NCI-H1105 treated with DMSO at 0.1 percent for 48 hours (cell line): ENCODE data around the gene TMEM267.
A peak's percentile ranks its signal among the peaks of the same experiment; 100 is the strongest.
"Not testable (repeated sequence)": the region's sequence is repeated elsewhere in the genome, so short reads cannot be mapped to it uniquely, and the experiment has no call there.

Source experiments
- DNase-seq: peaks from one replicate; lab custom pipeline; 2025; lab: John Stamatoyannopoulos, UW

TMEM267 gene, protein sequence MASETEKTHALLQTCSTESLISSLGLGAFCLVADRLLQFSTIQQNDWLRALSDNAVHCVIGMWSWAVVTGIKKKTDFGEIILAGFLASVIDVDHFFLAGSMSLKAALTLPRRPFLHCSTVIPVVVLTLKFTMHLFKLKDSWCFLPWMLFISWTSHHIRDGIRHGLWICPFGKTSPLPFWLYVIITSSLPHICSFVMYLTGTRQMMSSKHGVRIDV

DNA sequence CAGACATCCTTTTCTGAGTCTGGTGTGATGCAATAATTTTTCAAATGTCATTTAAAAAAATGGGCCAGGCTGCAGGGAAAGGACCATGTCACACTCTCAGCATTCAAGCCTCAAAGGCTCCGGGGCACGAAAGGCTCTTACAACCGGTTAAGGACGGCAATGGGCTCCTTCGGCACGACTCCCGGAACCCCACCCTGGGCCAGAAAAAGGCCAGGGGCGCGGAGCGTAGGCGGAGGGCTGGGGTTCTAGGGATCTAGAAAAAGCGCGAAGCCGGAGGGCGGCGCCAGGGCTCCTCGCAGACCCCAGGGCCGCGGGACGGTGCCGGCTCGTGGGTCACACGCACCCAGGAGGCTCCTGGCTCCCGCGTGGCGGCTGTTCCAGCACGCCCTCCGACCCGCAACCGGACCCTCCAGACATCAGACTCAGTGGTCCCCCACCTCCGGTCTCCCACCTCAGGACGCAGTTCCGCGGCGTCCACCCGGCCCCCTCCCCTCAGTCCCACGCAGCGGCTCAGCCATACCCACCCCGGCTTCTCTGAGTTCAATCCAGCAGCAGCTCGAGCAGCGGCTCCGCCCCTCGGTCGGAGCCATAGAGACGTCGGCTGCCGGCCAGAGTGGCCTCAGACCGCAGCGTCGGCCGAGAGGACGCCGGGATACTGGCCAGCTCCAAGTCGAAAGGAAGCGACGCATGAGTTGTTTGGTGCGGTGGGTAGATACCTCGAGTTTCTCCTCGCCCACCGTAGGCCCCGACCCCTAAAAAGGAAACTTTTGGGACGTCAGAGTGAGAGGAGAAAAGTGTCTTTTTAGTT, at the start of gene TMEM267:
Gene TMEM267, minus strand, starts transcription at position 568 of the 808 bp plus-strand sequence. CDS start 29,896 bp downstream, outside the sequence.
- DNase-seq: peak; percentile 93

DNA sequence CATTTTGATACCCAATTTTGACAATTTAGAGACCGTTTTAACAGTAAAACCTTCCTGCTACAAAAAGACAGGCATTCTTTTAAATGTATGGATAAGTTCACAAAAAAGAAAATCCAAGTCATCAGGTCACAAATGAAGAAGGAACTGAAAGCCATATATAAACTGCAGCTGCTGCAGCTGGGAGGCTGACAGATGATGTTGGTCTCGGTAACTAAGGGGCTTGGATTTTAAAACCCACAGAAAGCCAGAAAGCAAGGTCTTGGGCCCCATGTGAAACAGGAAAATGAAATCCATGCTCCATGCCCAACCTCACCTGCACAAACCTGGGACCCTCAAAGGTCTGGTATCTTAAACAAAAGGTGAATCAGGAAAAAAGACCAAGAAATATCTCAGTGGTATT, 47.0 kb upstream of the TMEM267 start:
- no peak for DNase-seq

DNA sequence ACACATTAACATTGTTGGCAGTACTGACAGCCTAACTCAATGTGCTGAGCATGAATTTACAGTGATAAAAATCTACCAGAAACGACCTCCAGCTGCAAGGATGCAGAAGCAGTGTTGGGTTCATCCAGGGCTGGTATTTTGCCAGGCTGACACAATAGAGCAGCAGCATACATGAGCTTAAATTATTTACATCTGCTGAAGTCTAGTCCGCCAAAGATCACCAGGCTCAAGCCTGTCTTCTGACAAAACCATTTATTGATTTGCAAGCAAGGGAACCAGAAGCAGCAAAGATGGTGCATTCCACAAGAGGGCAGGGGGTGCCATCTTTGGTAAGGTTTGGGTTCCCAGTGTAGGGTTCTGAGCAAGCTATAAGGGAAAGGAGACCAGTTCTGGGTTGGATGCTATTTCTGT, 40.0 kb upstream of the TMEM267 start:
- DNase-seq: no peak

DNA sequence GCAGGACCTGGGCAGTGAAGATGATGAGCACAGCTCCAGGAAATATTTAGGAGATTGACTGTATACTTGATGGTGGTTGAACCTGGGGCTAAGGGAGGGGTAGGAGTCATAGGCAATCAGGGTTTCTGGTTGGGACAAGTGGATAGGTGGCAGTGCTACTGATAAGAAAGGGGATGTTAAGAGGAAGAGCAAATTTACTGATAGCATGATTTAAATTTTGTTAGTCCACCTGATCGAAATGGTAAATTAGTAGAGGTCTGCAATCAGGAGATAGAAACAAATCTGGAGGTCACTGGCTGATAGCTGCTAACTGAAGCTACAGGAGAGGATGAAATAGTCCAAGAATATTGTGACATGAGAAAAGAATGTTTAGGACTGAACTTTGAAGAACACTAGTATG, 37.0 kb upstream of the TMEM267 start:
- no peak for DNase-seq

DNA sequence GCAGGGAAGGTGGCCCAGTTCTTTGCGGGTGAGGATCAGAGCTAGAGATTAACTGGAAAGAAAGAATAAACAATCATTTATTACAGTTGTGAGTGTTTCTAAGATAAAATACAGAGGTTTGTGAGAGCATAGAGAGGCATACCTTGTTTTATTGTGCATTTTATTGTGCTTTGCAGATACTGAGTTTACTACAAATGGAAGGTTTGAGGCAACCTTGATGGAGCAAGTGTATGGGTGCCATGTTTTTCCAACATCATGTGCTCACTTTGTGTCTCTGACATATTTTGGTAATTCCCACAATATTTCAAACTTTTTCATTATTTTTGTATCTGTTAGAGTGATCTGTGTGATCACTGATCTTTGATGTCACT, 32.0 kb upstream of the TMEM267 start:
- no peak for DNase-seq

DNA sequence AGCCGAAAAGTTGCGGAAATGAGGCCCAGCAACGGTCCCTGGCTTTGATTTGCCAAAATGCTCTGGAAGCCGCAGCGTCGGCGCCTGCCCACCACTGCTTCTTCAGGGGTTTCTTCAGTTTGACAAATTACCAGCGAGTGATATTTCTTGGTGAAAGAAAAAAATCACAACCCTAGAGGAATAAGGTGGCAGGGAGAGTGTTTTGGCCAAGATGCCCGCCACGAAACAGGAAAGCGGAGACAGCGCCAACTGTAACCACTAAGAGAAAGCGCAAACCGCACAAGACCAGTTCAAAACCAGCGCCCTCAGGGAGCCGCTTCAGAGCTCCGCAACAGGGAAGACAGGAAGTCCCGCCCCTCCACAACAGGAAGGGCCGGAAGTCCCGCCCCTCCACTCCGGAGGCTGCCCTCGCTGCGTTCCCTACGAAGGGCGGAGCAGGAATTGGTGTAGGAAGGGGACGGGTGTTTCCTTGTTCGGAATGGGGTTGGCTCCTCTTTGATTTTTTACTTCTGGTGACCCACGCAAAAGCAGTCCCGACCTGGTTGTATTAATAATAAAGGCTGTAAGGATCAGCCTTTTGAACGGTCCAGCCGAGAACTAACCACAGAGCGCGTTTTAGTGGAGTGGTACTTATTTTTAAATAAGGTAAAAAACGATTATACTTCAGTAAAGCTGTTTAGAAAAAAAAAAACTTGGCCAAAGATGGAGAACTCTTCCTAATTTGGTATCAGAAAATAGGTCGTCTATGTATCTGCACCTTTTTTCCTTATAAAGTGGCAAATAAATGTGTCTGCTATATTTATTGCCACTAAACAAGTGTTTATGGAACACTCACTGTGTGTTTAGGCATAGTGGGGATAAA, 31.4 kb upstream of the TMEM267 start, which contains the start of gene C5orf34:
Gene C5orf34, minus strand, starts transcription at position 333 of the 862 bp plus-strand sequence. CDS start 5,809 bp downstream, outside the sequence.
- peak; percentile 95 for DNase-seq

DNA sequence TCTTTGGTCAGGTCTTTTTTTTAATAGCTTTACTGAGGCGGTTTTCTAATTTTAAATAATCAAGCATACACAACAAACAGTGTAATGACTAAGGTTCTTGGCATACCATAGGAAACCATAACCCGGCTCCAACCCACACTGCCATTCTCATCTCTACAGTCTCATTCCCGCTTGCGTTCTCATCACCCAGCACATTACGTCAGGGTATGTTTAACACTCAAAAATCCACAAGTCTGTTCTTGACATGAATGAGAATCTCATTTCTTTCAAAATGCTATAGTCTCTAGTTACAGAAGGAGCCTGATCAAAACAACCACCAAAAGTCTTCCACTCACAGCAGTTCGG, 30.8 kb upstream of the TMEM267 start:
- DNase-seq: peak; percentile 58

DNA sequence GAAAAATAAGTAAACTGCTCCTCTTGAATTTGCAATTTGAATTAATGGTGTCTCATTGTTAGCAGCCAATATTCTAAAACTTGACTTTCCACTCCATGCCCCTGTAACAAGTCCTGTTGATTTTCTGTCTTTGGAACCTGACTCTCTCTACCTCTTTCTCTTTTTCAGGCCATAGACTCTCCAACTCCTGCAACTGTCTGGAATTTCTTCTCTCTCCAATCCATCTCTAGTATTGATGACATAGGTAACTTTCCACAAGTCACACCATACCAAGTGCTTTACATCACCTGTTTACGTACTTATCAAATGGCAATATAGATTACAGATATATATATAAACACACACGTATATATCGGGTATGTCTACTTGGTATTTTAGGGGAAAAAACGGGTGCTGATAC, 30.4 kb upstream of the TMEM267 start:
- no peak for DNase-seq

DNA sequence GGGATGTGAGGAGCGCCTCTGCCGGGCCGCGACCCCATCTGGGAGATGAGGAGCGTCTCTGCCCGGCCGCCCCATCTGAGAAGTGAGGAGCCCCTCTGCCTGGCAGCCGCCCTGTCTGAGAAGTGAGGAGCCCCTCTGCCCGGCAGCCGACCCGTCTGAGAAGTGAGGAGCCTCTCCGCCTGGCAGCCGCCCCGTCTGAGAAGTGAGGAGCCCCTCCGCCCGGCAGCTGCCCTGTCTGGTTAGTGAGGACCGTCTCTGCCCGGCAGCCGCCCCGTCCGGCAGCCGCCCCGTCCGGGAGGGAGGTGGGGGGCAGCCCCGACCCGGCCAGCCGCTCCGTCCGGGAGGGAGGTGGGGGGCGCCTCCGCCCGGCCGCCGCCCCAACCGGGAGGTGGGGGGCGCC, 27.4 kb upstream of the TMEM267 start:
- DNase-seq: not testable (repeated sequence)

DNA sequence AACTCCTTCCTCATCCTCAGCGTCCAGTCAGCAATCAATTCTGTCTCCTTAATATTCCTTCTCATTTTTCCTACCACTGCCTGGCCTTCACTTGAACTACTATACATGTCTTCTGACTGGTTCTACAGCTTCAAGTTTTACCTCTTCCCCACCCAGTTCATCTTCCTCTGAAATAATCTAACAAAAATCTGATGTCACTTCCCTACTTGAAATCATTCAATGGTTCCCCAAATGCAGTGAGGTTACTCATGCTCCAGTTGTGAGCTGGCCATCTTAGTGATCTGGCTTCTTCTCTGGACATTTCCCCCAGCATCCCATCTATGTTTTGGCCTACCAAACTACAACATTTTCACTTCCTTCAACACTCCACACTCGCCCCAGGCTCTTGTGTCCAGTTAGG, 14.9 kb upstream of the TMEM267 start:
- DNase-seq: no peak

DNA sequence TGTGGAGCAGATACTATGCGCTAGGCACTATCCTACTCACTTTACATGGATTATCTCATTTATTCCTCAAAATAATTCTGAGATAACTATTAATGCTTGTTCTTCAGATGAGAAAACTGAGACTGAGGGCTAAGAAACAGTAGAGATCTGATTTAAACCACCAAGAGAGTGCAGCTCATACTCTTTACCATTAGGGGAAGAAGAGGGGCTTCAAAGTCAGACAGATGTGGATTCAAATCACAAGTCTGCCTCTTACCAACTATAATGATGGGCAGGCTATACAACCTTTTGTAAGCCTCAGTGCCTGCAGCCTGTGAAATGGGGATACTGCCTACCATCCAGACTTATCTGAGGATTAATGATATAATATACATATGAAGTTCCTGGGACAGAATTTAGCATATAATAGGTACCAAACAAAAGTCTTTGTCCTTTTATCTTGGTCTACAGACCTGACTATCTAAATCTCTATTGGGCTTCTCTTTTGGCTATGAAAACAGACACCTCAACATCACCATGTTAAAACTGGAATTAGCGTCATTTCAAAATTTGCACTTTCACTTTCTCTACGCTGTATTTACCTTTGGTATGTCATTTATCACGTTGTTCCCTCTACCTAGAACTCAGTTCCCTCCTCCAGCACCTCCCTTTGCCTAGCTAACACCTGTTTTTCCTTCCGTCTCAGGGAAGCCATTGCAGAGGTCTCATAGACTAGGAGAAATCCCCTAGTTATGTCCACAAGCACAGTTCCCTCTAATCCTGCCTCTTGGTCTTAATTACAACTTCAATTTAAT, 13.8 kb upstream of the TMEM267 start:
- no peak for DNase-seq

DNA sequence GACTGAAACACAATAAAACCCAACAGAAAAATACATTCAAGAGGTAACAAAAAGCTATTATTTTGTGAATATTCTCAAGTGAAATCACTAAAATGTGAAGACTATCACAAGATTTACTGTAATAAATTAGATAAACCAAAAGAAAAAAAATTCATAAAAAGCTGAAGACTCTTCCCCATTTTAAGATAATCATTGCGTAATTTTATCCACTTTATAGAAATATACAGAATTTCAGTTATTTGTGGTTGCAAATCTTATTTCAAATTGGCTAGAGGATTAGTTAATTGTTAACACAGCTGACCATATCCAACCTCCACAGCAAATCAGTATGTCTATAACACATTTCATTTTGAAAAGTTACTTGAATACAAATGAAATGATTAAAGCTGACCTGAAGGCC, 7.7 kb upstream of the TMEM267 start:
- no peak for DNase-seq

DNA sequence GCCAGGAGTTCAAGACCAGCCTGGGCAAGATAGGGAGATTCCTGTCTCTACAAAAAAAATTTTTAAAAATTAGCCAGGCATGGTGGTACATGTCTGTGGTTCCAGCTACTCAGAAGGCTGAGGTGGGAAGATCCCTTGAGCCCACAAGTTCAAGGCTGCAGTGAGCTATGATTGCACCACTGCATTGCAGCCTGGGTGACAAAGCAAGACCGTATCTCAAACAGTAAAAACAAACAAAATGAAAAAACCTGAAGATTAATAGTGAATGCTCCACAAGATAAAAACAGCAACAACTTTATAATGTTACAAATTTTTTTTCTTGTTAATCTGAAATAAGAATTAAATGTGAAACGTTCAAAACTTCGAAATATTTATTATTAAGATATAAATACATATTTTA, 2.7 kb upstream of the TMEM267 start:
- DNase-seq: no peak

DNA sequence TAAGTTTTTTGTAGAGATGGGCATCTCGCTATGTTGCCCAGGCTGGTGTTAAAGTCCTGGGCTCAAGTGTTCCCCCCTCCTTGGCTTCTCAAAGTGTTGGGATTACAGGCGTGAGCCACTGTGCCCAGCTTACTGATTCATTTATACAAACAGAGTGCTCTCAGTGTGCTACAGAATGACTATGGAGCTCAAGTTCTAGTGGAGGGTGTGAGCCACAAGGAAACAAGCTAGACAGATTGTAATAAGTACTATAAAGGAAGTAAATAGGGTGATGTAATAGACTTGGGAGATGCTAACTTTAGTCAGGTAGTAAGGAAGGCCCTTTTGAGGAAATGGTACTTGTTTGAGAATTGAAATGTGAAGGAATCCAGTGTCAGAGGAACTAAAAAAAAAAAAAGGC, 1.7 kb upstream of the TMEM267 start:
- DNase-seq: no peak

DNA sequence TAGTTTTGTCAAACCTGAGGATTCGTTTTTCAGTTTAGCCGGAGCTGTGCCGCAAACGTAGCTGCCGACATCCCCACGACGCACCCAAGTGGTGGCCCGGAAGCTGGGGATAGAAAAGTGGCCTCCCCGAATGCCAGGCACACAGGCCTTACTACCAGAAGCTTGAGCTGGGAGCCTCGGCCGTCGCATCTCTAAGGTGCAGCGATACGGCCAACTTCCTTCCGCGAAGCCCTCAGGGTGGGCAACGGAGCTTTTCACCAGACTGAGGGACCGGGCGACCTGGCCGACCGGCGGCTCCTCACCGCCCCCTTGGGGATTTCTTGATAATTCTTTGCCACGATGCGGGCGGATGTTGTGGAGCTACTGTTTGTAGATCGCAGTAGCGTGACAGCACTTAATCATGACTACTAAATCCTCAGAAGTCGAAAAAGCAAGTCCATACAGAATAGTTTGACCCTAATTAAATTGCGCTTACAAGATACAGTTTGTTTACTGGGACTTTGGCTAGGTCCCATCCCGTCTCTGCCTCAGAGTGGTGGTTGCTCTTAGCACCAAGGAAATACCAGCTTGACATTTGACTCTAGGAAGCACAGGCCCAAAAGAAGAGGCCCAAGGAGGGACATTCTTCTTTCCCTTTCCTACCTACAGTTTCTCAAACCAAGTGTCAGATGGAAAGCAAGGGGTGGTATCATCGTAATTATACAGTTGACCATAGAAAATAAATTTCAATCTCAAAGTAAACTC, 613 bp upstream of the TMEM267 start:
- DNase-seq: peak; percentile 83

DNA sequence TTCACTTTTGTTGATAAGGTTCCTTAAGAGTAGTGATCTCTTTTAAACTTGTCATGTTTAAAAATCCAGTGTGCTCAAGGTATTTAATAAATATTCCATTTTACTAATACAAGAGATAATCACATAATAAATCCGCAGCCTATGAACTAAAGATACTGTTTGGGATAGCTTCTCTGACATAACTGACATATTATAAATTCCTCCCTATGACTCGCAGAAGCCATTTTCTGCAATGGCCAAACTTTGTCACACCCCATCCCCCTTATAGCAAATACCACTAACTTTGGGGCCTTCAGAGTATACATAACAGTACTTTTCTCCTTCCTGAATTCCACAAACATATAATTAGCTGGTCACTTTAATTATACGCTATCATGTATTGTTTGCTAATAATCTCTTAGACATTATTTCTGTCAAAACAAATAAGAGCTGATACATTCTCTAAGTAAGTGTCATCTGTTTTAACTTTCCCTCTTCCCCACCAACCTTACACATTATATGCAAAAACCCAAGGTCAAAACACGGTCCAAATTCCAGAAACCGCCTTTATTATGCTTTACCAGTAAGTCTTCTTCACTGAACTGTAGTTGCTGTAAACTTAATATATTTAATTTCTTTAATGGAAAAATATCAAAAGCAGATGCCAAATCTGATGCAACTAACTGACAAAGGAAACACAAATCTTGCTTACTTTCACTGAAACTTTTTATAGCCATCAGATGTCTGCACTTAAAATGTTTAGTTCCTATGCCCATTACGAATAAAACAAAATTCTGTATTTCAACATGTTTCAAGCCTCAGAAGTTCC, 971 bp downstream of the TMEM267 start:
- no peak for DNase-seq

DNA sequence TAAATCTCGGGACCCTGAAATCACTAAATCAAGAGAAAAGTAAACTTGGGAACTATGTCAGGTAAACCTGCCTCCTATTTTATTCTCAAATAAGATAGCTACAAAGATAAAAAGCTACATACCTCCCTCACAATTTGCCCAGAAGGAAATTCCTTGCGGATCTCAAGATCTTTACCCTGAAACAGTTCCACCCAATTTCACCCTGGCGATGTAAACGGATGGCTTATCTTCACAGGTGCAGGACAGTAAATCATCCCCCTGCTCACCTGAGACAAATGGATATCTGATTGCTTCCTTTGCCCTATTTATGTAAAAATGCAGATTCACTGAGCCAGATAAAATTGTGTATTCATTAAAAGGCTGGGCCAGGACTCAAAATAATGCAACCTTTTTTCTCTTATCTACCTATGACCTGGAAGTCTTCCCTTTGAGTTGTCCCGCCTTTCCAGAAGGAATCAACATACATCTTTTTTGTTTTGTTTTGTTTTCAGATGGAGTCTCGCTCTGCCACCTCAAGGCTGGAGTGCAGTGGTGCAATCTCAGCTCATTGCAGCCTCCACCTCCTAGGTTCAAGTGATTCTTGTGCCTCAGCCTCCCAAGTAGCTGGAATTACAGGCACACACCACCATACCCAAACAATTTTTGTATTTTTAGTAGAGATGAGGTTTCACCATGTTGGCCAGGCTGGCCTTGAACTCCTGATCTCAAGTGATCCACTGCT, 13.8 kb downstream of the TMEM267 start:
- no peak for DNase-seq

DNA sequence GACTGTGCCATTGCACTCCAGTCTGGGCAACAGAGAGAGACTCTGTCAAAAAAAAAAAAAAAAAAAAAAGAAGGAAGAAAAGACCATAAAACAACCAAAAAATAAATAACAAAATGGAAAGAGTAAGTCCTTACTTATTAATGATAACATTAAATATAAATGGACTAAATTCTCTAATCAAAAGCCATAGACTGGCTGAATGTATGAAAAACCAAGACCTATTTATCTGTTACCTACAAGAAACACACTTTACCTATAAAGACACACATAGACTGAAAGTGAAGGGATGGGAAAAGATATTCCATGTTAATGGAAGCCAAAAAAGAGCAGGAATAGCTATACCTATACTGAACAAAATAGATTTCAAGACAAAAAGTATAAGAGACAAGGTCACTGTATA, 16.6 kb downstream of the TMEM267 start:
- no peak for DNase-seq

DNA sequence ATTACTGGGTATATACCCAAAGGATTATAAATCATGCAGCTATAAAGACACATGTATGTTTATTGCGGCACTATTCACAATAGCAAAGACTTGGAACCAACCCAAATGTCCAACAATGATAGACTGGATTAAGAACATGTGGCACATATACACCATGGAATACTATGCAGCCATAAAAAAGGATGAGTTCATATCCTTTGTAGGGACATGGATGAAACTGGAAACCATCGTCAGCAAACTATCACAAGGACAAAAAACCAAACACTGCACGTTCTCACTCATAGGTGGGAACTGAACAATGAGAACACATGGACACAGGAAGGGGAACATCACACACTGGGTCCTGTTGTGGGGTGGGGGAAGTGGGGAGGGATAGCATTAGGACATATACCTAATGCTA, 18.2 kb downstream of the TMEM267 start:
- DNase-seq: not testable (repeated sequence)

DNA sequence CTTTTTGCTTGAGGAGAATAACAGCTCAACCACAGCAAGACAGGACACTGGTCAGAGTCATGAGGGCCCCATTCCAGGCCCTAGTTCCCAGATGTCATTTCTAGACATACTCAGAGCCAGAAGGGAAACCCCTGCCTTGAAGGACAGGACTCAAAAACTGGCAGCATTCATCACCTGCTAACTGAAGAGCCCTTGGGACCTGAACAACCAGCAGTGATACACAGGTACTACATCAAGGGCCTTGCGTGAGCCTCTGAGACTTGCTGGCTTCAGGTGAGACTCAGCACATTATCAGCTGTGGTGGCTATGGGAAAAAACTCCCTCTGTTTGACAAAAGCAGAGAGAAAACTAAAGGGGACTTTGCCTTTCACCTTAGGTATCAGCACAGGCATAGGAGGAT, 22.6 kb downstream of the TMEM267 start:
- no peak for DNase-seq
